Osteocyte (in vitro differentiated cells): Measurements from ENCODE around the gene NAA11. TPM values are rescaled to one million over a fixed set of nuclear protein-coding genes. Genes with fewer than 3 reads are reported as not detected.

ENCODE experiments used
- DNase-seq: peaks from one replicate; pipeline ENCODE4 v3.0.0; 2021; ENCODE audit warnings: mixed read lengths; ENCODE audit not compliant: unreplicated experiment; ENCODE audit errors: extremely low spot score
- H3K27ac Mint-ChIP-seq: one replicate; pipeline ENCODE4 v1.8.0; 2021; ENCODE audit warnings: mild to moderate bottlenecking, mixed read lengths; ENCODE audit not compliant: unreplicated experiment
- H3K27me3 Mint-ChIP-seq: one replicate; pipeline ENCODE4 v1.8.0; 2021; ENCODE audit warnings: mixed read lengths; ENCODE audit not compliant: unreplicated experiment
- H3K36me3 Mint-ChIP-seq: one replicate; pipeline ENCODE4 v1.8.0; 2021; ENCODE audit warnings: mixed read lengths; ENCODE audit not compliant: unreplicated experiment
- H3K4me1 Mint-ChIP-seq: one replicate; pipeline ENCODE4 v1.8.0; 2021; ENCODE audit warnings: mixed read lengths; ENCODE audit not compliant: unreplicated experiment
- H3K4me3 Mint-ChIP-seq: one replicate; pipeline ENCODE4 v1.8.0; 2021; ENCODE audit warnings: mild to moderate bottlenecking, moderate library complexity, mixed read lengths; ENCODE audit not compliant: unreplicated experiment
- H3K9me3 Mint-ChIP-seq: one replicate; pipeline ENCODE4 v1.8.0; 2021; ENCODE audit warnings: mixed read lengths; ENCODE audit not compliant: unreplicated experiment
- CTCF ChIP-seq: fragments of 200-600 bp; sonication (generic); IDR thresholded peaks from 2 replicates; pipeline ENCODE4 v1.5.0; 2021; ENCODE audit warnings: antibody characterized with exemption, mild to moderate bottlenecking, moderate library complexity
- total RNA-seq: library from RNA; stranded (reverse); gene quantifications from 2 replicates; pipeline ENCODE4 v1.2.1, GENCODE V29; 2021

Gene NAA11
- total RNA-seq, 1 donor from 2014 or later = not detected

- Mint-ChIP-seq H3K4me1 (no peaks in the 10 kb centered on the region), H3K4me3 (no peak overlapping the region), H3K9me3 (no peaks in the 10 kb centered on the region), H3K27me3 (no peaks in the 10 kb centered on the region), H3K36me3 (no peaks in the 10 kb centered on the region), H3K27ac (no peak overlapping the region)
- no peak for DNase-seq
- no peak for TF ChIP-seq CTCF
Observed at GRCh38 chr4:79273915-79274314, 51.9 kb downstream of the NAA11 start.

- DNase-seq = no peak
- no peaks in the 10 kb centered on the region for H3K36me3 Mint-ChIP-seq
- H3K27me3 Mint-ChIP-seq = no peaks in the 10 kb centered on the region
- H3K9me3 Mint-ChIP-seq = no peaks in the 10 kb centered on the region
- no peak overlapping the region for H3K27ac Mint-ChIP-seq
- no peak overlapping the region for H3K4me3 Mint-ChIP-seq
- no peaks in the 10 kb centered on the region for H3K4me1 Mint-ChIP-seq
- no peak for TF ChIP-seq CTCF
Observed at GRCh38 chr4:79272761-79273160, 53.1 kb downstream of the NAA11 start.

GRCh38 chr4:79272126-79272525 lies 53.7 kb downstream of the NAA11 start:
- Mint-ChIP-seq H3K4me1 (no peaks in the 10 kb centered on the region), H3K27me3 (no peaks in the 10 kb centered on the region)

GRCh38 chr4:79267671-79268070 lies 58.2 kb downstream of the NAA11 start:
- no peak overlapping the region for H3K4me3 Mint-ChIP-seq
- TF ChIP-seq CTCF = no peak
- H3K9me3 Mint-ChIP-seq = no peaks in the 10 kb centered on the region
- H3K27me3 Mint-ChIP-seq = no peaks in the 10 kb centered on the region
- H3K36me3 Mint-ChIP-seq = no peaks in the 10 kb centered on the region
- H3K27ac Mint-ChIP-seq = no peak overlapping the region
- DNase-seq = no peak
- H3K4me1 Mint-ChIP-seq = no peaks in the 10 kb centered on the region

More at GRCh38 chr4:79272126-79272525, 53.7 kb downstream of the NAA11 start:
- Mint-ChIP-seq H3K4me3 (no peak overlapping the region), H3K36me3 (no peaks in the 10 kb centered on the region), H3K27ac (no peak overlapping the region), H3K9me3 (no peaks in the 10 kb centered on the region)
- no peak for TF ChIP-seq CTCF
- no peak for DNase-seq

Other genes with a start within 250 kb of the NAA11 start
- gene GK2, start 82.2 kb upstream of the NAA11 start, total RNA-seq = not detected in 2 replicates